ENCODE data around the gene PLCB4. TPM values are rescaled to one million over a fixed set of nuclear protein-coding genes. Genes with fewer than 3 reads are reported as not detected.

PLCB4 gene
- total RNA-seq, 1 experiment from 2014 or later, result 10.1 TPM

- Histone ChIP-seq H2BK5ac (ENCODE audit: insufficient read length, low read length) (no peak overlapping the region), H2BK120ac (ENCODE audit: low read depth, low read length, poor library complexity, severe bottlenecking) (no peak overlapping the region), H4K5ac (ENCODE audit: insufficient read length, low read depth, low read length) (no peak overlapping the region), H3K9ac (ENCODE audit: extremely low read depth, insufficient read length, low read length) (no peak overlapping the region), H4K8ac (replicated peaks; ENCODE audit: insufficient read length, low read depth, low read length) (no peak overlapping the region), H3K14ac (ENCODE audit: insufficient read depth, low read length) (no peak overlapping the region), H4K20me1 (ENCODE audit: control insufficient read depth, insufficient read depth, insufficient read length) (no peaks in the 10 kb centered on the region), H2BK20ac (ENCODE audit: low read depth, low read length, poor library complexity, severe bottlenecking) (no peak overlapping the region), H3K9me3 (ENCODE audit: control insufficient read depth, low read depth, low read length) (no peaks in the 10 kb centered on the region), H3K4me1 (ENCODE audit: insufficient read depth, low read length) (peaks cover 2% of the 10 kb centered on the region; the same call in 1 of the 2 replicates), H3K23me2 (ENCODE audit: insufficient read length, low read depth, low read length, poor library complexity, severe bottlenecking) (no peaks in the 10 kb centered on the region), H3K56ac (ENCODE audit: insufficient read length, low read depth, low read length) (no peak overlapping the region), H3T11ph (ENCODE audit: low read length) (no peak overlapping the region), H3K18ac (ENCODE audit: insufficient read length, low read depth, low read length) (no peak overlapping the region), H2BK15ac (ENCODE audit: low read depth, low read length) (no peak overlapping the region), H3K23ac (ENCODE audit: insufficient read length, low read depth, low read length) (no peak overlapping the region), H2AFZ (ENCODE audit: low read length) (no peak overlapping the region), H3K4me2 (ENCODE audit: insufficient read depth, insufficient read length, low read length) (no peak overlapping the region), H3K79me2 (ENCODE audit: insufficient read depth, low read length) (no peaks in the 10 kb centered on the region), H3K4ac (ENCODE audit: low read depth, low read length) (no peak overlapping the region), H2AK5ac (ENCODE audit: insufficient read length, low read length) (no peak overlapping the region), H3K27ac (ENCODE audit: insufficient read length, low read depth, low read length) (no peak overlapping the region), H2BK12ac (ENCODE audit: insufficient read length, low read depth, low read length) (no peak overlapping the region), H3K27me3 (ENCODE audit: insufficient read depth, low read length) (no peaks in the 10 kb centered on the region), H3K79me1 (ENCODE audit: insufficient read depth, low read depth, low read length, poor library complexity, severe bottlenecking) (no peaks in the 10 kb centered on the region), H4K91ac (ENCODE audit: insufficient read length, low read depth, low read length) (no peak overlapping the region)
- no peak for DNase-seq
- WGBS (ENCODE audit: extremely low coverage, insufficient read length, low lambda C conversion rate), result no CpG with 5 or more reads among the region's 3 CpGs
- Mint-ChIP-seq H3K9me3 (no peaks in the 10 kb centered on the region), H3K36me3 (ENCODE audit: insufficient read depth in 1 of 3, low read depth in 3 of 3) (no peaks in the 10 kb centered on the region), H3K27me3 (ENCODE audit: low read depth) (no peaks in the 10 kb centered on the region), H3K4me1 (peaks cover 12 to 15% of the 10 kb centered on the region in 2 experiments), H3K4me3 (no peak overlapping the region), H3K27ac (no peak overlapping the region)
- TF ChIP-seq CTCF (conservative IDR thresholded peaks at IDR 0.05), result no peak
Observed at GRCh38 chr20:9332791-9333479, 264.0 kb downstream of the PLCB4 start.
